IMR-90 (cell line): ENCODE measurements around the gene HOXA7. TPM values are rescaled to one million over a fixed set of nuclear protein-coding genes. Genes with fewer than 3 reads are reported as not detected.

Experiments
- ATAC-seq: fragments of 200-7000 bp; cut with Tn5 transposase; 2 replicates; pipeline ENCODE4 v1.9.1; 2020; ENCODE audit warnings: low read depth, mild to moderate bottlenecking, moderate library complexity
- BruUV-seq: library from RNA; stranded (reverse); fragments of 400-500 nt; replicated peaks from 2 replicates; lab custom pipeline; 2021; lab: Mats Ljungman, UMichigan
- CTCF ChIA-PET: fragments of 300-600 bp; formaldehyde crosslinking; extraction: SDS; loops from one replicate; lab custom pipeline; 2021; ENCODE audit warnings: antibody characterized with exemption; lab: Yijun Ruan, JAX
- POLR2A ChIA-PET: fragments of 300-600 bp; sonication (Branson Sonifier 250); formaldehyde crosslinking; loops from one replicate; lab custom pipeline; 2022; ENCODE audit warnings: antibody characterized with exemption; ENCODE audit not compliant: unreplicated experiment; lab: Charles Lee
- DNase-seq: peaks from one replicate; pipeline ENCODE4 v3.0.0; 2013
- H2AFZ ChIP-seq: replicated peaks from 2 replicates; pipeline ENCODE3; 2013; ENCODE audit warnings: low read length, mild to moderate bottlenecking; ENCODE audit not compliant: poor library complexity
- H2AK5ac ChIP-seq: 2 replicates; pipeline ENCODE4 v1.6.1; 2013; ENCODE audit warnings: low read depth, low read length, inconsistent platforms
- H2AK9ac ChIP-seq: replicated peaks from 2 replicates; pipeline ENCODE3; 2013; ENCODE audit warnings: mild to moderate bottlenecking, low read depth, low read length, moderate library complexity; ENCODE audit not compliant: poor library complexity
- H2BK120ac ChIP-seq: 2 replicates; pipeline ENCODE4 v1.6.1; 2013; ENCODE audit warnings: low read depth, low read length, inconsistent platforms
- H2BK15ac ChIP-seq: 3 replicates; pipeline ENCODE4 v1.6.1; 2013; ENCODE audit warnings: low read depth, low read length, inconsistent platforms
- H2BK20ac ChIP-seq: 2 replicates; pipeline ENCODE4 v1.6.1; 2013; ENCODE audit warnings: low read depth, mild to moderate bottlenecking, inconsistent platforms, low read length, moderate library complexity
- H2BK5ac ChIP-seq: 2 replicates; pipeline ENCODE4 v1.6.1; 2013; ENCODE audit warnings: mild to moderate bottlenecking, low read depth, low read length, inconsistent platforms; ENCODE audit not compliant: poor library complexity, severe bottlenecking
- H3K14ac ChIP-seq: replicated peaks from 2 replicates; pipeline ENCODE4 v1.6.1; 2013; ENCODE audit warnings: low read depth, low read length, inconsistent platforms
- H3K18ac ChIP-seq: 2 replicates; pipeline ENCODE4 v1.6.1; 2013; ENCODE audit warnings: low read depth, low read length, control low read depth
- H3K23ac ChIP-seq: 2 replicates; pipeline ENCODE4 v1.6.1; 2013; ENCODE audit warnings: low read depth, low read length, inconsistent platforms
- H3K27ac ChIP-seq: 2 replicates; pipeline ENCODE4 v1.5.1; 2013; ENCODE audit warnings: mild to moderate bottlenecking, control low read depth, low read length; ENCODE audit not compliant: insufficient read depth
- H3K27me3 ChIP-seq: 2 replicates; pipeline ENCODE4 v1.6.1; 2013; ENCODE audit warnings: low read length; ENCODE audit not compliant: control insufficient read depth, insufficient read depth
- H3K36me3 ChIP-seq: 2 replicates; pipeline ENCODE4 v1.6.1; 2013; ENCODE audit warnings: low read length, mixed read lengths; ENCODE audit not compliant: control insufficient read depth, insufficient read depth
- H3K4ac ChIP-seq: 2 replicates; pipeline ENCODE4 v1.6.1; 2013; ENCODE audit warnings: low read depth, low read length, inconsistent platforms
- H3K4me1 ChIP-seq: 2 replicates; pipeline ENCODE4 v1.6.1; 2013; ENCODE audit warnings: low read length, mixed read lengths; ENCODE audit not compliant: control insufficient read depth, insufficient read depth
- H3K4me2 ChIP-seq: 2 replicates; pipeline ENCODE4 v1.6.1; 2013; ENCODE audit warnings: low read depth, mild to moderate bottlenecking, control low read depth, low read length, moderate library complexity
- H3K4me3 ChIP-seq: 2 replicates; pipeline ENCODE4 v1.5.1; 2013; ENCODE audit warnings: low read depth, mild to moderate bottlenecking, control low read depth, low read length, moderate library complexity; ENCODE audit not compliant: insufficient read depth
- H3K56ac ChIP-seq: 2 replicates; pipeline ENCODE4 v1.6.1; 2013; ENCODE audit warnings: low read length, inconsistent platforms; ENCODE audit not compliant: insufficient read depth; ENCODE audit errors: extremely low read depth
- H3K79me1 ChIP-seq, 2 experiments: 2 replicates each; pipeline ENCODE4 v1.6.1; 2013; ENCODE audit warnings: low read length in 2 of 2, inconsistent platforms in 1 of 2, low read depth in 1 of 2
- H3K9ac ChIP-seq: 2 replicates; pipeline ENCODE4 v1.6.1; 2013; ENCODE audit warnings: low read depth, low read length, control low read depth
- H3K9me1 ChIP-seq: 2 replicates; pipeline ENCODE4 v1.6.1; 2013; ENCODE audit warnings: low read length, inconsistent platforms; ENCODE audit not compliant: insufficient read depth
- H3K9me3 ChIP-seq: 2 replicates; pipeline ENCODE4 v1.6.1; 2013; ENCODE audit warnings: low read length; ENCODE audit not compliant: control insufficient read depth, insufficient read depth
- H4K20me1 ChIP-seq: 2 replicates; pipeline ENCODE4 v1.6.1; 2013; ENCODE audit warnings: low read length, inconsistent platforms; ENCODE audit not compliant: insufficient read depth
- H4K5ac ChIP-seq: 2 replicates; pipeline ENCODE4 v1.6.1; 2013; ENCODE audit warnings: mild to moderate bottlenecking, low read depth, low read length, control low read depth
- H4K8ac ChIP-seq, 2 experiments: 2 replicates each; pipeline ENCODE4 v1.6.1; 2013; ENCODE audit warnings: low read depth in 2 of 2, low read length in 2 of 2, control low read depth in 1 of 2, inconsistent platforms in 1 of 2
- H4K91ac ChIP-seq: 2 replicates; pipeline ENCODE4 v1.6.1; 2013; ENCODE audit warnings: low read depth, low read length, inconsistent platforms; ENCODE audit not compliant: insufficient read depth
- BHLHE40 ChIP-seq: fragments of 150-350 bp; IDR thresholded peaks from 2 replicates; pipeline ENCODE4 v1.6.1; 2016; ENCODE audit warnings: mild to moderate bottlenecking, low read depth, low read length
- CHD1 ChIP-seq: IDR thresholded peaks from 2 replicates; pipeline ENCODE4 v1.6.1; 2012; ENCODE audit warnings: low read depth, low read length, improper control_type of control experiment
- ELK1 ChIP-seq: fragments of 150-350 bp; IDR thresholded peaks from 2 replicates; pipeline ENCODE4 v1.6.1; 2016; ENCODE audit warnings: low read depth, mild to moderate bottlenecking, low read length, moderate library complexity, borderline replicate concordance
- FOS ChIP-seq: fragments of 150-350 bp; IDR thresholded peaks from 2 replicates; pipeline ENCODE4 v1.6.1; 2016; ENCODE audit warnings: low read depth, low read length
- MAFK ChIP-seq: IDR thresholded peaks from 2 replicates; pipeline ENCODE4 v1.6.1; 2012; ENCODE audit warnings: low read depth, low read length, improper control_type of control experiment
- MAZ ChIP-seq: IDR thresholded peaks from 2 replicates; pipeline ENCODE4 v1.6.1; 2012; ENCODE audit warnings: low read depth, mild to moderate bottlenecking, low read length, improper control_type of control experiment, moderate library complexity, borderline replicate concordance
- SMC3 ChIP-seq: fragments of 150-350 bp; IDR thresholded peaks from 2 replicates; pipeline ENCODE4 v1.6.1; 2016; ENCODE audit warnings: low read depth, mild to moderate bottlenecking, antibody characterized with exemption, low read length, moderate library complexity
- USF2 ChIP-seq: fragments of 150-350 bp; IDR thresholded peaks from 2 replicates; pipeline ENCODE4 v1.6.1; 2017; ENCODE audit warnings: mild to moderate bottlenecking, antibody characterized with exemption, low read length, low read depth
- WGBS, 2 experiments: methylation state at CpG; one replicate each; pipeline versions ENCODE4 v1.1.5 to v1.1.7; 2013; ENCODE audit warnings: missing lambda C conversion rate in 2 of 2; ENCODE audit not compliant: insufficient read length in 1 of 2; ENCODE audit errors: extremely low coverage in 2 of 2; 5-methylcytosine and 5-hydroxymethylcytosine counted together
- dilution Hi-C: fragments of 300-500 bp; cut with HindIII; formaldehyde crosslinking; loops from one replicate; pipeline ENCODE4 v1.14.3; 2018; ENCODE audit warnings: low sequenced_read_pairs; ENCODE audit not compliant: unreplicated experiment
- in situ Hi-C: fragments of 300-500 bp; cut with MboI; formaldehyde crosslinking; loops from 3 replicates; pipeline ENCODE4 v1.14.3; 2019; ENCODE audit warnings: low sequenced_read_pairs, inconsistent platforms, mixed read lengths
- intact Hi-C: fragments of 100-400 bp; cut with micrococcal nuclease; formaldehyde crosslinking; loops from 2 replicates; pipeline ENCODE4 v1.10.0; 2022
- polyA plus RNA-seq, 3 experiments: library from polyadenylated mRNA; depleted of rRNA; stranded (reverse); fragments of >200 nt; gene quantifications; 2 replicates each; pipeline ENCODE4 v1.2.3, GENCODE V29; 2012; ENCODE audit warnings: low replicate concordance in 1 of 3
- total RNA-seq: library from RNA; depleted of rRNA; stranded (reverse); fragments of >200 nt; gene quantifications from 2 replicates; pipeline ENCODE4 v1.2.3, GENCODE V29; 2012

HOXA7 gene
- total and polyA plus RNA-seq, 2 of the 4 experiments (the other 2 are of a cell fraction), result 0.18 to 1.7 TPM

GRCh38 chr7:27202862-27203134 is 46.3 kb upstream of the HOXA7 start:
- ATAC-seq (no peak), DNase-seq (no peak)
- Histone ChIP-seq H2BK20ac (no peak overlapping the region), H3K4me3 (no peak overlapping the region), H2BK120ac (no peak overlapping the region), H3K9me1 (peaks cover 5% of the 10 kb centered on the region; the same call in 1 of the 2 replicates), H3K56ac (no peak overlapping the region), H4K8ac (no peak overlapping the region), H2AFZ (no peak overlapping the region), H4K5ac (no peak overlapping the region), H3K9ac (no peak overlapping the region), H2AK5ac (no peak overlapping the region), H3K79me1 (no peaks in the 10 kb centered on the region), H3K23ac (no peak overlapping the region), H3K4ac (no peak overlapping the region), H3K4me2 (no peak overlapping the region), H4K91ac (no peak overlapping the region), H2BK5ac (no peak overlapping the region), H3K27me3 (peaks cover 95% of the 10 kb centered on the region), H3K9me3 (peaks cover 11% of the 10 kb centered on the region; the same call in 1 of the 2 replicates), H2BK15ac (no peak overlapping the region), H3K4me1 (peaks cover 2% of the 10 kb centered on the region; the same call in 1 of the 2 replicates), H4K20me1 (peaks cover 24% of the 10 kb centered on the region), H3K27ac (no peak overlapping the region), H2AK9ac (no peak overlapping the region), H3K36me3 (no peaks in the 10 kb centered on the region), H3K14ac (no peak overlapping the region), H3K18ac (no peak overlapping the region)
- intact Hi-C loops (no loop called here), in situ Hi-C loops (loop anchor here (5.0 to 10.0 kb wide), 2 partner anchors 380 to 572 kb away; no protein-coding TSS in a partner anchor), dilution Hi-C loops (no loop called here)
- TF ChIP-seq MAZ (no peak), BHLHE40 (no peak), MAFK (no peak), USF2 (no peak), CHD1 (no peak), FOS (no peak), SMC3 (no peak), ELK1 (no peak)
- POLR2A ChIA-PET, result no interaction called here
- no CpG with 5 or more reads among the region's 3 CpGs for WGBS, 2 experiments
- CTCF ChIA-PET, result no interaction called here
- no TSS peak for BruUV-seq
